ENCODE measurements around the gene KCP.

The KCP gene

DNA sequence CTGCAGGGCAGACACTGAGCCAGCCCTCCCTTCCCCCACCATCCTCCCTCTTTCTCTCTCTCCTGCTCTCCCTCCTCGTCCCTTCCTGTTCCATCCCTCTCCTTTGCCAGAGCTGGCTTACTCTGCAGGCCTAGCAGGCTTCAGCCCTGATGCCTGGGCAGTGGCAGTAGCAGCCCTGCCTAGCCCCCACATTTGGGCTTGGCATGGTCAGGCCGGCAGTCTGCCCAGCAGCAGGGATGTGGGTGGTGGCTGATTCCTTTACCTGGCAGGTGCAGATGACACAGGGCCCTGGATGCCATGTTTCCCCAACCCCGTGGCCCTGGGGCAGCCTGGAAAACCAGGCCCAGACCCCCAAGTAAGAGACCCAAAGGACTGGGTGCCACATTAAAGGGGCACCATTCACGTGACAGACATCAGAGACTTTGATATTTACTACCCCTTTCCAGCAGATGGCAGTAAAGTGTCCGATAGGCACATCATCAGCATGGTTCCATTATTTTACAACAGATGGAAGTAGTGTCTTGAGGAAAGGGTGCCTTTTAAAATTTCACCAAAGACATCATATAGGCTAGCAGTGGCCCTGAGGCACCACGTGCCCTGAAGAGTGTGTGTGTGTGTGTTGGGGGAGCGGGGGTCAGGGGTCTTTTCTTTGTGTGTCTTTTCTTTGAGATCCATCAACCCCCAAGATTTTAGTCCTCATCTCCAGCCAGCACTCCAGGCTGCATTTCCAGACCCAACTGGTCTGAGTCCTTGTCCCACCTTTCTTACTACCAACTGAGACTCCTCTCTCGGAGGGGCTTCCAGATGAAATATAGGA, 5.9 kb downstream of the KCP start:
- no peaks in the 10 kb centered on the region for H3K4me1 ChIP-seq (ENCODE audit: control insufficient read depth, insufficient read depth, low read length, poor library complexity, severe bottlenecking)
- peaks cover 6% of the 10 kb centered on the region for H3K27me3 ChIP-seq (replicated peaks; ENCODE audit: control insufficient read depth, insufficient read depth, low read length, poor library complexity, severe bottlenecking)
- DNase-seq: no peak
- no peak overlapping the region for H3K4me3 ChIP-seq (ENCODE audit: insufficient read depth, low read depth, low read length, poor library complexity, severe bottlenecking)
- H3K36me3 ChIP-seq (ENCODE audit: control insufficient read depth, insufficient read depth, low read length): no peaks in the 10 kb centered on the region
- H3K9me3 ChIP-seq (ENCODE audit: control insufficient read depth, low read length): no peaks in the 10 kb centered on the region
- no peak overlapping the region for H3K27ac ChIP-seq (ENCODE audit: insufficient read depth, low read length, poor library complexity, severe bottlenecking)

DNA sequence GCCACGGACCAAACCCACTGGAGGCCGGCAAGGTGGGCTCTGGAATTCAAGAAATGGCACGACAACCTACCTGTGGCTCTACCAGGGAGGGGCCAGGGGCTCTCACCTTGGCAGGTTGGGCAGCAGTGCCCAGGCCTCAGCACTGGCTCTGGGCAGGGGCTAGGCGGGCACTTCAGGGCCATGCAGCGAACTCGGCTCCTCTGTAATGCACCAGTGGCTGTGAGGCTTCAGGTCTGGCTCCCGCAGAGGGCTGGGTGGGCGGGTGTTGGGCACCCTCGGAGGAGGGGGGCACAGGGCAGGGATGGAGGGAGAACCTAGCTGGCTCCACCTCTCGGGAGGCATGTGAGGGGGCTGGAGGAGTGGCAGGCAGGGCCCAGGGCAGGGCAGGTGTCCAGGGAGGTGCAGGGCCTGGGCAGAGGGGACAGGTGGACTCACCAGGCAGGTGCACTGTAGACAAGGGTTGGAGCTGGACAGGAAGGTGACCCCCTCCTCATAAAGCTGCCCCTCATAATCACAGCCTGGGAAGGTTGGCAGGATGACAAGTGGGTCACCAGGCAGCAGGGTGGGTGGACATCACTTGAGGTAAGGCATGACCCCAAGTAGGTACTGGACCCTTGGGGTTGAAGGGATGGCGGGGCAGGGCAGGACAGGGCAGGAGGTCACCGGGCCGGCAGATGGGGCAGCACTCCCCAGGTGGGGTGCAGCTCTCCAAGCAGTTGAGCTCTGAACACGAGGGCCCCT, 6.7 kb downstream of the KCP start:
- Histone ChIP-seq H3K27ac (ENCODE audit: insufficient read depth, low read length, poor library complexity, severe bottlenecking) (no peak overlapping the region), H3K9me3 (ENCODE audit: control insufficient read depth, low read length) (no peaks in the 10 kb centered on the region), H3K36me3 (ENCODE audit: control insufficient read depth, insufficient read depth, low read length) (no peaks in the 10 kb centered on the region), H3K27me3 (replicated peaks; ENCODE audit: control insufficient read depth, insufficient read depth, low read length, poor library complexity, severe bottlenecking) (no peaks in the 10 kb centered on the region), H3K4me3 (ENCODE audit: insufficient read depth, low read depth, low read length, poor library complexity, severe bottlenecking) (no peak overlapping the region), H3K4me1 (ENCODE audit: control insufficient read depth, insufficient read depth, low read length, poor library complexity, severe bottlenecking) (no peaks in the 10 kb centered on the region)
- DNase-seq: no peak

GRCh38 chr7:128902761-128903585, 7.5 kb downstream of the KCP start:
- H3K4me3 ChIP-seq (ENCODE audit: insufficient read depth, low read depth, low read length, poor library complexity, severe bottlenecking): no peak overlapping the region
- DNase-seq: no peak

GRCh38 chr7:128900237-128900636, 10.3 kb downstream of the KCP start:
- Histone ChIP-seq H3K9me3 (ENCODE audit: control insufficient read depth, low read length) (no peaks in the 10 kb centered on the region), H3K4me1 (ENCODE audit: control insufficient read depth, insufficient read depth, low read length, poor library complexity, severe bottlenecking) (no peaks in the 10 kb centered on the region), H3K27ac (ENCODE audit: insufficient read depth, low read length, poor library complexity, severe bottlenecking) (no peak overlapping the region), H3K36me3 (ENCODE audit: control insufficient read depth, insufficient read depth, low read length) (no peaks in the 10 kb centered on the region), H3K27me3 (replicated peaks; ENCODE audit: control insufficient read depth, insufficient read depth, low read length, poor library complexity, severe bottlenecking) (no peaks in the 10 kb centered on the region), H3K4me3 (ENCODE audit: insufficient read depth, low read depth, low read length, poor library complexity, severe bottlenecking) (no peak overlapping the region)
- DNase-seq: no peak

More at GRCh38 chr7:128902761-128903585, 7.5 kb downstream of the KCP start:
- Histone ChIP-seq H3K9me3 (ENCODE audit: control insufficient read depth, low read length) (no peaks in the 10 kb centered on the region), H3K4me1 (ENCODE audit: control insufficient read depth, insufficient read depth, low read length, poor library complexity, severe bottlenecking) (no peaks in the 10 kb centered on the region), H3K36me3 (ENCODE audit: control insufficient read depth, insufficient read depth, low read length) (no peaks in the 10 kb centered on the region), H3K27ac (ENCODE audit: insufficient read depth, low read length, poor library complexity, severe bottlenecking) (no peak overlapping the region), H3K27me3 (replicated peaks; ENCODE audit: control insufficient read depth, insufficient read depth, low read length, poor library complexity, severe bottlenecking) (no peaks in the 10 kb centered on the region)

GRCh38 chr7:128899392-128899791, 11.1 kb downstream of the KCP start:
- Histone ChIP-seq H3K4me3 (ENCODE audit: insufficient read depth, low read depth, low read length, poor library complexity, severe bottlenecking) (no peak overlapping the region), H3K27me3 (replicated peaks; ENCODE audit: control insufficient read depth, insufficient read depth, low read length, poor library complexity, severe bottlenecking) (no peaks in the 10 kb centered on the region), H3K9me3 (ENCODE audit: control insufficient read depth, low read length) (no peaks in the 10 kb centered on the region), H3K36me3 (ENCODE audit: control insufficient read depth, insufficient read depth, low read length) (no peaks in the 10 kb centered on the region), H3K27ac (ENCODE audit: insufficient read depth, low read length, poor library complexity, severe bottlenecking) (no peak overlapping the region), H3K4me1 (ENCODE audit: control insufficient read depth, insufficient read depth, low read length, poor library complexity, severe bottlenecking) (no peaks in the 10 kb centered on the region)
- no peak for DNase-seq

- H3K9me3 ChIP-seq (ENCODE audit: control insufficient read depth, low read length): no peaks in the 10 kb centered on the region
- no peaks in the 10 kb centered on the region for H3K4me1 ChIP-seq (ENCODE audit: control insufficient read depth, insufficient read depth, low read length, poor library complexity, severe bottlenecking)
- H3K4me3 ChIP-seq (ENCODE audit: insufficient read depth, low read depth, low read length, poor library complexity, severe bottlenecking): no peak overlapping the region
- H3K27ac ChIP-seq (ENCODE audit: insufficient read depth, low read length, poor library complexity, severe bottlenecking): no peak overlapping the region
- H3K27me3 ChIP-seq (replicated peaks; ENCODE audit: control insufficient read depth, insufficient read depth, low read length, poor library complexity, severe bottlenecking): peaks cover 16% of the 10 kb centered on the region
- DNase-seq: no peak
- no peaks in the 10 kb centered on the region for H3K36me3 ChIP-seq (ENCODE audit: control insufficient read depth, insufficient read depth, low read length)
These were observed 15.2 kb downstream of the KCP start for GRCh38 chr7:128895320-128895719.

DNA sequence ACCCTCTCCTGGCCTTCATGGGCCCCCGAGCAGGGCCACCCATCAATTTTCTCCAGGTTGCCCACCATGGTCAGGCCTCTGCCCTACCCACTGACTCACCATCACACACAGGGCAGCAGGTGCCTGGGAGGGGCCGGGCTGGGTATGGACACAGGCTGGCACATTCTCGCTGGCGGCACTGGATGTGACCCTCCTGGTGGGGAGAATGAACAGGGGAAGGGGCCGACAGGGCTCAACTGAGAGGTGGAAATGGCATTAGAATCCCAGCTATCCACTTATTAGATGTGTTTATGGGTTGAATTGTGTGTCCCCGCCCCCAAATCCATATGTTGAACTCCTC, 16.4 kb downstream of the KCP start:
- Histone ChIP-seq H3K36me3 (ENCODE audit: control insufficient read depth, insufficient read depth, low read length) (no peaks in the 10 kb centered on the region), H3K27ac (ENCODE audit: insufficient read depth, low read length, poor library complexity, severe bottlenecking) (no peak overlapping the region), H3K4me1 (ENCODE audit: control insufficient read depth, insufficient read depth, low read length, poor library complexity, severe bottlenecking) (no peaks in the 10 kb centered on the region), H3K9me3 (ENCODE audit: control insufficient read depth, low read length) (no peaks in the 10 kb centered on the region), H3K27me3 (replicated peaks; ENCODE audit: control insufficient read depth, insufficient read depth, low read length, poor library complexity, severe bottlenecking) (peaks cover 24% of the 10 kb centered on the region), H3K4me3 (ENCODE audit: insufficient read depth, low read depth, low read length, poor library complexity, severe bottlenecking) (no peak overlapping the region)
- DNase-seq: no peak

DNA sequence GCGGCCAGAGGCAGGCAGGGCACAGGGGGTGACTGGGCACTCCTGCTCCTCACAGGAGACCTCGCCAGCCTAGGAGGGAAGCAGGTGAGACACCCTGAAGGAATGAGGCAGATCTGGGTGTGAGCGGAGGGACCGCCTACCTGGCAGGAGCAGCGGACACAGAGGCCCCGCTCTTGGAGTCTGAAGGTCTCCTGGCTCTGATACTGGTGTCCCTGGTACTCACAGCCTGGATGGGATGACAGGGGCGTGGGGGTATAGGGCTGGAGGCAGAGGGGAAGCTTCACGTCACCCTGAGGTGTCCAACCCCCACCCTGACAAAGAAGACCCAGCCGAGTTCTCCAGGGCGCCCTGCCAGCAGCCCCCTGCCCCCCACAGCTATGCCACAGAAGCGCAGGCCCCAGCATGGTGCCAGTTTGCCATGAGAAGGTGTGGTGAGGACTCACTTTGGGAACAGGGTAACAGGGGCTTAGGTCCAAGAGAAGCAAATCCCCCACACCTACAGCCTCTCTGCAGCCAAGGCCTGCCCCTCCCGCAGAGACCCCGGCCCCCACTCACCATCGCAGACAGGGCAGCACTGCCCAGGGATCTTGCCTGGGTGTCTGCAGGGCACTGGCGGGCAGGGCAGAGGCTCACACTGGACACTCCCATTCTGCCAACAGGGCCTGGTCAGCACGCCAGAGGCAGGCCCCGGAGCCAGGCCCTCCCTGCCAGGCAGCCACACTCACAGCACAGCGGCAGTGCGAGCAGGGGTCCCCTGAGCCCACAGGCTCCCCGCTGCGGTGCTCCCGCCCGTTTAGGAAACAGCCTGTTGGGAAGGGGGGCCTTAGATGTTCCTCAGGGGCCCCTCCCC, 17.0 kb downstream of the KCP start:
- no peak overlapping the region for H3K4me3 ChIP-seq (ENCODE audit: insufficient read depth, low read depth, low read length, poor library complexity, severe bottlenecking)

GRCh38 chr7:128892521-128893250, 17.8 kb downstream of the KCP start:
- Histone ChIP-seq H3K27me3 (replicated peaks; ENCODE audit: control insufficient read depth, insufficient read depth, low read length, poor library complexity, severe bottlenecking) (peaks cover 24% of the 10 kb centered on the region), H3K27ac (ENCODE audit: insufficient read depth, low read length, poor library complexity, severe bottlenecking) (no peak overlapping the region), H3K36me3 (ENCODE audit: control insufficient read depth, insufficient read depth, low read length) (no peaks in the 10 kb centered on the region), H3K4me1 (ENCODE audit: control insufficient read depth, insufficient read depth, low read length, poor library complexity, severe bottlenecking) (no peaks in the 10 kb centered on the region), H3K9me3 (ENCODE audit: control insufficient read depth, low read length) (no peaks in the 10 kb centered on the region), H3K4me3 (ENCODE audit: insufficient read depth, low read depth, low read length, poor library complexity, severe bottlenecking) (no peak overlapping the region)
- no peak for DNase-seq

More for the DNA sequence above, 17.0 kb downstream of the KCP start:
- H3K4me1 ChIP-seq (ENCODE audit: control insufficient read depth, insufficient read depth, low read length, poor library complexity, severe bottlenecking): no peaks in the 10 kb centered on the region
- H3K9me3 ChIP-seq (ENCODE audit: control insufficient read depth, low read length): no peaks in the 10 kb centered on the region
- H3K27me3 ChIP-seq (replicated peaks; ENCODE audit: control insufficient read depth, insufficient read depth, low read length, poor library complexity, severe bottlenecking): peaks cover 24% of the 10 kb centered on the region
- no peak for DNase-seq
- H3K27ac ChIP-seq (ENCODE audit: insufficient read depth, low read length, poor library complexity, severe bottlenecking): no peak overlapping the region
- H3K36me3 ChIP-seq (ENCODE audit: control insufficient read depth, insufficient read depth, low read length): no peaks in the 10 kb centered on the region
